GM12865 (cell line): ENCODE measurements around the gene LYZL1.
"Not testable (repeated sequence)": the region's sequence is repeated elsewhere in the genome, so short reads cannot be mapped to it uniquely, and the experiment has no call there.

Source experiments
- DNase-seq: peaks from one replicate; pipeline ENCODE4 v3.0.0; 2010; ENCODE audit warnings: low read depth
- H3K4me3 ChIP-seq: 2 replicates; pipeline ENCODE4 v1.5.1; 2011; ENCODE audit warnings: mild to moderate bottlenecking, low read depth, low read length, control low read depth
- TF ChIP-seq, protein P1 (sequence below): IDR thresholded peaks from 2 replicates; pipeline ENCODE4 v1.5.1; 2011; ENCODE audit warnings: low read length, control low read depth, low read depth, inconsistent platforms; ENCODE audit not compliant: insufficient read depth; ENCODE audit errors: missing control alignments

Gene LYZL1

DNA sequence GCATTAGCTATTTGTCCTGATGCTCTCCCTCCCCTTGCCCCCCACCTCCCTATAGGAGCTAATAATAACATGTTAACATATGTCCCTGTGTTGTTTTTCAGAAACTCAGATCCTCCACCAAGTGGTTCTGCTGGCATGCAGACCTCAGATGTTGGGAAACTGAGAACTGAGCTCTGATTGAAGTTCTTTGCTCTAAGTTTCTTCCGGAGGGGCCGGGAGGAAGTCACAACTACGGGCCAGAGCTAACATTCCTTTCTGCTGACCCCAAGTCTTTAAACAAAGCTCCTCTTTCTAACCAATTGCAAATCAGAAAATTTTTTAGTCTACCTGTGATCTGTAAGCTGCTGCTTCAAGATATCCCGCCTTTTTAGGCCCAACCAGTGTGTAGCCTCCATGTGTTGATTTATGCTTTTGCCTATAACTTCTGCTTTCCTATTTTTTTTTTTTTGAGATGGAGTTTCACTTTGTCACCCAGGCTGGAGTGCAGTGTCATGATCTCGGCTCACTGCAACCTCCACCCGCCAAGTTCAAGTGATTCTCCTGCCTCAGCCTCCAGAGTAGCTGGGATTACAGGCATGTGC, 66.6 kb downstream of the LYZL1 start:
- no peak for DNase-seq
- no peak overlapping the region for H3K4me3 ChIP-seq
- TF ChIP-seq, protein P1, sequence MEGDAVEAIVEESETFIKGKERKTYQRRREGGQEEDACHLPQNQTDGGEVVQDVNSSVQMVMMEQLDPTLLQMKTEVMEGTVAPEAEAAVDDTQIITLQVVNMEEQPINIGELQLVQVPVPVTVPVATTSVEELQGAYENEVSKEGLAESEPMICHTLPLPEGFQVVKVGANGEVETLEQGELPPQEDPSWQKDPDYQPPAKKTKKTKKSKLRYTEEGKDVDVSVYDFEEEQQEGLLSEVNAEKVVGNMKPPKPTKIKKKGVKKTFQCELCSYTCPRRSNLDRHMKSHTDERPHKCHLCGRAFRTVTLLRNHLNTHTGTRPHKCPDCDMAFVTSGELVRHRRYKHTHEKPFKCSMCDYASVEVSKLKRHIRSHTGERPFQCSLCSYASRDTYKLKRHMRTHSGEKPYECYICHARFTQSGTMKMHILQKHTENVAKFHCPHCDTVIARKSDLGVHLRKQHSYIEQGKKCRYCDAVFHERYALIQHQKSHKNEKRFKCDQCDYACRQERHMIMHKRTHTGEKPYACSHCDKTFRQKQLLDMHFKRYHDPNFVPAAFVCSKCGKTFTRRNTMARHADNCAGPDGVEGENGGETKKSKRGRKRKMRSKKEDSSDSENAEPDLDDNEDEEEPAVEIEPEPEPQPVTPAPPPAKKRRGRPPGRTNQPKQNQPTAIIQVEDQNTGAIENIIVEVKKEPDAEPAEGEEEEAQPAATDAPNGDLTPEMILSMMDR = no peak

GRCh38 chr10:29356931-29357330, 68.1 kb downstream of the LYZL1 start:
- DNase-seq = no peak
- TF ChIP-seq, protein P1 = no peak
- no peak overlapping the region for H3K4me3 ChIP-seq

DNA sequence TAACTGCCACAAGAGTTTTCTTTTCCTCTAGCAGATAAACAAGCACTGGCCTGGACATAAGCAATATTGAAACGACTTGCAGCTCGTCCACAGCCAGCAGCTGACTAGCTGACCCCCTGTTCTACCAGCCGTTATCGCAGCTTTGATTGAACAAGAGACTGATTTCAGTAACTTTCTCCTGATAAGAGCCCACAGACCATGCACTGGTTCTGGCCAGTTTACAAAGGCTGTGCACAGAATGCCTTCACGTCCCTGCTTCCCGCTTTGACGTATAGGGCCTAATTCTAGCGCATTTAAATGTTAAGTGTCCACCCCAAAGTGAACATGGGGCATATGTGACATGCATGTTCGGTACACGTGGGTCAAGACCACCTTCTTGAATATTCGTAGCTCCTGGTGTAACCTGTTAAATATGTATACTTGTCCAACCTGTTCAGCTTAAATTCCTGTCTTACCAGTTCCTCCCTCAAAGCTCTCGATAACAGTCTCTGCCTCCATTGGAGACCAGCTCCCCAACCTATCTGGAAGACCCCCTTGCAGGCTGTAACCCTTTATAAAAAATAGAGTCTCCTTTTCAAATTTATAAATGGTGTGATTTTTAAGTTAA, 69.2 kb downstream of the LYZL1 start:
- TF ChIP-seq, protein P1 = no peak
- no peak overlapping the region for H3K4me3 ChIP-seq
- no peak for DNase-seq

- not testable (repeated sequence) for H3K4me3 ChIP-seq, DNase-seq
Observed at GRCh38 chr10:29360215-29360853, 71.5 kb downstream of the LYZL1 start.
